Gastroesophageal sphincter (tissue), 4 donors: Measurements from ENCODE around the gene GPRC5D. TPM values are rescaled to one million over a fixed set of nuclear protein-coding genes. Genes with fewer than 3 reads are reported as not detected.

ENCODE experiments used
- ATAC-seq: fragments of 150-250 bp; one replicate; pipeline ENCODE4 v1.9.1; 2016; ENCODE audit warnings: mild to moderate bottlenecking, moderate library complexity
- H3K27ac ChIP-seq, 4 donors: fragments of 200-600 bp; sonication (generic) in 3 of 4; 1 replicate in 3 of 4; 2 replicates in 1 of 4; pipeline ENCODE4 v1.5.1; 2016 to 2019
- H3K27me3 ChIP-seq: fragments of 200-600 bp; sonication (generic); one replicate; pipeline ENCODE4 v1.5.1; 2019
- H3K36me3 ChIP-seq, 2 donors: fragments of 200-600 bp; sonication (generic); one replicate each; pipeline ENCODE4 v1.5.1; 2019; ENCODE audit warnings: control low read depth in 1 of 2
- H3K4me1 ChIP-seq, 3 donors: fragments of 200-600 bp; sonication (generic); 1 replicate in 2 of 3; 2 replicates in 1 of 3; pipeline ENCODE4 v1.5.1; 2016 to 2019; ENCODE audit warnings: control low read depth in 2 of 3
- H3K4me3 ChIP-seq, 2 donors: fragments of 200-600 bp; sonication (generic); one replicate each; pipeline ENCODE4 v1.5.1; 2019; ENCODE audit warnings: mild to moderate bottlenecking in 1 of 2, moderate library complexity in 1 of 2
- H3K9me3 ChIP-seq, 3 donors: fragments of 200-600 bp; sonication (generic); one replicate each; pipeline ENCODE4 v1.5.1; 2017 to 2019; ENCODE audit warnings: control low read depth in 2 of 3
- EP300 ChIP-seq: sonication (generic); formaldehyde crosslinking; IDR thresholded peaks from one replicate; pipeline ENCODE4 v1.6.1; 2017; ENCODE audit warnings: antibody characterized with exemption, mild to moderate bottlenecking
- POLR2A ChIP-seq, 2 donors: fragments of 450-650 bp; IDR thresholded peaks; one replicate each; pipeline ENCODE4 v1.6.1; 2017; ENCODE audit warnings: antibody characterized with exemption in 2 of 2, mild to moderate bottlenecking in 2 of 2, moderate library complexity in 1 of 2
- POLR2AphosphoS5 ChIP-seq: sonication (generic); formaldehyde crosslinking; IDR thresholded peaks from one replicate; pipeline ENCODE4 v1.6.1; 2017; ENCODE audit warnings: antibody characterized with exemption
- WGBS, 2 donors: methylation state at CpG; one replicate each; pipeline ENCODE4 v1.1.5; 2018; ENCODE audit warnings: low coverage in 1 of 2; 5-methylcytosine and 5-hydroxymethylcytosine counted together
- total RNA-seq, 4 donors: library from RNA; depleted of rRNA; stranded (reverse); fragments of >200 nt; gene quantifications; one replicate each; pipeline ENCODE4 v1.1.0, GENCODE V29; 2016
- TF ChIP-seq, protein P1 (sequence below), 4 experiments: fragments of 200-600 bp in 2 of 4; fragments of 450-650 bp in 2 of 4; sonication (generic) in 1 of 4; IDR thresholded peaks; one replicate each; pipeline ENCODE4 v1.5.1; 2017 to 2019; ENCODE audit warnings: antibody characterized with exemption in 4 of 4, mild to moderate bottlenecking in 2 of 4, moderate library complexity in 2 of 4

The GPRC5D gene
- total RNA-seq, 4 donors from 2014 or later: not detected

DNA sequence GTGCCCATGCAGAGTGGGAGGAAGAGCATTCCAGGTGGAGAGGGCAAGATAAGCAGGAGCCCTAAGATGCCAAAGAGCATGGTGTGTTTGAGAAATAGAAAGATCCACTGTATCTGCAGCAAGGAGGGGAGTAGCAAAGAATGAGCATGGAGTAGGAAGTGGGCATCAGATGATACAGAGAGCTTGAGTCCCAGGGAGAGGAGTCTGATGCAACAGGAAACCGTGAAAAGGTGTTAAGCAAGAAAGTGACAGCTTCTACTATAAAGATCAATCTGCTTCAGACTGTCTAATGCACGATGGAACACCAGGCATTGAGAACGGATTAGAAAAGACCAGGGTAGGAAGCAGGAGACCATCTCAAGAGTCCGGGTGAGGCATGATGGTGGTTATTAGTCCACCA, 12.3 kb upstream of the GPRC5D start:
- H3K4me3 ChIP-seq: no peak overlapping the region
- no peak for ATAC-seq
- H3K27me3 ChIP-seq: no peaks in the 10 kb centered on the region
- H3K36me3 ChIP-seq: peaks cover 0 to 10% of the 10 kb centered on the region in 2 donors
- no peaks in the 10 kb centered on the region for H3K4me1 ChIP-seq
- H3K27ac ChIP-seq: no peak overlapping the region
- WGBS, 2 donors: 82 to 93% methylated on average over 3 to 4 of the region's 4 CpGs
- TF ChIP-seq POLR2A (IDR thresholded peaks at IDR 0.05): no peak
- TF ChIP-seq POLR2AphosphoS5: no peak
- TF ChIP-seq EP300: no peak
- TF ChIP-seq, protein P1, sequence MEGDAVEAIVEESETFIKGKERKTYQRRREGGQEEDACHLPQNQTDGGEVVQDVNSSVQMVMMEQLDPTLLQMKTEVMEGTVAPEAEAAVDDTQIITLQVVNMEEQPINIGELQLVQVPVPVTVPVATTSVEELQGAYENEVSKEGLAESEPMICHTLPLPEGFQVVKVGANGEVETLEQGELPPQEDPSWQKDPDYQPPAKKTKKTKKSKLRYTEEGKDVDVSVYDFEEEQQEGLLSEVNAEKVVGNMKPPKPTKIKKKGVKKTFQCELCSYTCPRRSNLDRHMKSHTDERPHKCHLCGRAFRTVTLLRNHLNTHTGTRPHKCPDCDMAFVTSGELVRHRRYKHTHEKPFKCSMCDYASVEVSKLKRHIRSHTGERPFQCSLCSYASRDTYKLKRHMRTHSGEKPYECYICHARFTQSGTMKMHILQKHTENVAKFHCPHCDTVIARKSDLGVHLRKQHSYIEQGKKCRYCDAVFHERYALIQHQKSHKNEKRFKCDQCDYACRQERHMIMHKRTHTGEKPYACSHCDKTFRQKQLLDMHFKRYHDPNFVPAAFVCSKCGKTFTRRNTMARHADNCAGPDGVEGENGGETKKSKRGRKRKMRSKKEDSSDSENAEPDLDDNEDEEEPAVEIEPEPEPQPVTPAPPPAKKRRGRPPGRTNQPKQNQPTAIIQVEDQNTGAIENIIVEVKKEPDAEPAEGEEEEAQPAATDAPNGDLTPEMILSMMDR (IDR thresholded peaks at IDR 0.05): no peak
- H3K9me3 ChIP-seq: no peaks in the 10 kb centered on the region

DNA sequence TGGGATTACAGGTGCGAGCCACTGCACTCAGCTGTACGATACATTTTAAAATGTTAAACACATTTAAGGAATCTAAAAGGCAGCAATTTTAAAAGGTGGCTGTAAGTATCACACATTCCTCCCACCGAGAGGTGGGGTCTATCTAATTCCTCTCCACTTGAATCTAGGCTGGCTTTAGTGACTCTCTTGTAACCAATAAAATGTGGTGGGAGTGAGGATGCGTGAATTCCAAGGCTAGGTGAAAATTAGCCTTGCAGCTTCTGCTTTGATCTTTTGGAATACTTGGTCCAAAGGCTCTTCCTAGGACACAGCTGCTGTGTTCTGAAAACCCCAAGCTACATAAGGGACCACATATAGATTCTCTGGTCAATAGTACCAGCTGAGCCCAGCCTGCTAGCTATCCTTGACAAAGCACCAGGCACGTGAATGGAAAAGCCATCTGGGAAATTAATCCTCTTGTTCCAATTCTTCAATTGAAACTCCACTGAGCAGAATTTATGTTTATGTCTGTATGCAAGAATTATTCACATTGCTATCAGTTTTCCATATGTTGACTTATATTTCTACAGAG, 8.8 kb upstream of the GPRC5D start:
- no peak for ATAC-seq
- H3K36me3 ChIP-seq: no peaks in the 10 kb centered on the region
- H3K9me3 ChIP-seq: no peaks in the 10 kb centered on the region
- TF ChIP-seq, protein P1 (IDR thresholded peaks at IDR 0.05): no peak
- TF ChIP-seq POLR2A (IDR thresholded peaks at IDR 0.05) (no peak), EP300 (no peak), POLR2AphosphoS5 (no peak)
- no peaks in the 10 kb centered on the region for H3K27me3 ChIP-seq
- no peaks in the 10 kb centered on the region for H3K4me1 ChIP-seq
- no peak overlapping the region for H3K4me3 ChIP-seq
- 70 to 71% methylated on average over 5 of the region's 5 CpGs for whole genome bisulfite sequencing, 2 donors
- H3K27ac ChIP-seq: no peak overlapping the region

DNA sequence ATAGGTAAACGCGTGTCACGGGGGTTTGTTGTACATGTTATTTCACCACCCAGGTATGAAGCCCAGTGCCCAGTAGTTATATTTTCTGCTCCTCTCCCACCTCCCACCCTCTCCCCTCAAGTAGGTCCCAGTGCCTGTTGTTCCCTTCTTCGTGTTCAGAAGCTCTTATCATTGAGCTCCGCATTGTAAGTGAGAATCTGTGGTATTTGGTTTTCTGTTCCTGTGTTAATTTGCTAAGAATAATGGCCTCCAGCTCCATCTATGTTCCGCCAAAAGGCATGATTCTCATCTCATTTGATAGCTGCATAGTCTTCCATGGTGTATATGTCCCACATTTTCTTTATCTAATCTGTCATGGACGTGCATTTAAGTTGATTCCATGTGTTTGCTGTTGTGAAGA, 6.9 kb upstream of the GPRC5D start:
- no peak for TF ChIP-seq POLR2A (IDR thresholded peaks at IDR 0.05)
- TF ChIP-seq EP300: no peak
- TF ChIP-seq, protein P1 (IDR thresholded peaks at IDR 0.05): no peak
- no peak for TF ChIP-seq POLR2AphosphoS5
- no peak for ATAC-seq
- WGBS, 2 donors: 64 to 70% methylated on average over 5 to 7 of the region's 7 CpGs

DNA sequence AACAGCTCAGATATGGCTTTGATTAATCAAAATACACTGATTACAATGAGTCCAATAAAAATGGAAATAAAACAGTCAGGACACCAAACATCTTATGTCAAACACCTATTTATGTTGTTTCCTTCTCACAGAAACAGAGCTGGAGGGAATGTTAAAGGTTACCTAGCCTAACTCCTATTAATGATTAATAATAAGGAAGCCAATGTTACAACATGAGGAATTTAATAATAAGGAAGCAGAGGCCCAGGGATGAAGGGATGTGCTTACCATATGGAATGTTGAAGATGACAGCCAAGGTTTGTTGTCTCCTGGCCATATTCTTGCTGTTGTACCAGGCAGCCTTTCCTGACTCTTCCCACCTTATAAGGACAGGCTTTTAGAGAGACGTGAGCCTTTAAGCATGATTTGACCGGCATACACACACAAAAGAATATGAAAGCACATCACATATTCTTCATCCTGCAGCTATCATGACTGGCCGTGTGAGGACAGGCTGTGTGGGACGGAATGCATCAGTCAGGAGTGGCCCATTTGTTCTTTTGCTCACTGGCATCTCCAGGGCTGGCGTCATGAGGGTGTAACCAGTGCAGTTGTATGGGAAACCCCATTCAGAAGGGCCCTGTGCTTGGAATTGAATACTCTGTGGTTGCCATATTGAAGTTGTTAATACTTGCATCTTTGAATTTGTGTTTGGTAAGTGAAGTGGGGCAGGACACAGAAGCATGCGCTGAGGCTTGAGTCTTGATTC, 3.1 kb upstream of the GPRC5D start:
- ATAC-seq: no peak

More for the DNA sequence above, 6.9 kb upstream of the GPRC5D start:
- Histone ChIP-seq H3K27ac (no peak overlapping the region), H3K9me3 (no peaks in the 10 kb centered on the region), H3K36me3 (no peaks in the 10 kb centered on the region), H3K4me3 (no peak overlapping the region), H3K27me3 (no peaks in the 10 kb centered on the region), H3K4me1 (no peaks in the 10 kb centered on the region)

More for the DNA sequence above, 3.1 kb upstream of the GPRC5D start:
- no peak overlapping the region for H3K4me3 ChIP-seq
- TF ChIP-seq EP300 (no peak), POLR2A (IDR thresholded peaks at IDR 0.05) (no peak), POLR2AphosphoS5 (no peak)
- TF ChIP-seq, protein P1 (IDR thresholded peaks at IDR 0.05): no peak
- no peak overlapping the region for H3K27ac ChIP-seq
- H3K27me3 ChIP-seq: no peaks in the 10 kb centered on the region
- H3K36me3 ChIP-seq: no peaks in the 10 kb centered on the region
- WGBS, 2 donors: 84 to 95% methylated on average over 4 to 6 of the region's 6 CpGs
- H3K9me3 ChIP-seq: no peaks in the 10 kb centered on the region
- H3K4me1 ChIP-seq: no peaks in the 10 kb centered on the region
